ENCODE results near the gene PALM2AKAP2. TPM values are rescaled to one million over a fixed set of nuclear protein-coding genes. Genes with fewer than 3 reads are reported as not detected.

The PALM2AKAP2 gene
- total and polyA plus RNA-seq, 2 donors (not counting 3 experiments of a cell fraction or from before 2014, with no cell fraction given), result 0.01 TPM; not detected in 1

DNA sequence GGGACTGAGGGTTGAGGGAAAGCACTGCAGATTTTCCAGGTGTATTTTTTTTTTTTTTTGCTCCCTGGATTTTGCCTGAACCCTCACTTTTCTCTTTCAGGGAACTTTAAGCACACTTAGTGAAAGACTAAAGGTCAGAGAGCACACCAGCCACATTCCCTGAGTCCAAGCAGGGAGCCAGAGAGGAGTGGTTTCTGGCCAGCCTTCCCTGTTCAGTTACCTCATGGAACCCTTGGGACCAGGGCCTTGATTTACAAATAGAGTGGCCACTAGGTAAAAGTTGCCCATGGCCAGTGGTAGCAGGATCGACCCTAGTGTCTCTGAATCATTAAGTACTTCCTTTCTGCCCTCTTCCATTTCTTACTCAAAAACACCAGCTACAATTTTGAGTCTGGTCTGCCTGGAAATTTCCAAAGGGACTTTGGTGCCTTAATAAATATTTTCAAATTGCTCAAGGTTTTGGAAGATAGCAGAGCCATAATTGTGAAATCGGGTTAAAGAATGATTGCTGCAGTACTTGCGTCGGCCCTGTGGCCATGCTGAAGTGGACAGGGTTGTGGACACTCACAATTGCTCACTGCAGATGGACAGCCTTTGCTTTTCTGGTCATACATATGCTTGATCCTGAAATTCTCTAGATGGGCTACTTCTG lies 14.5 kb downstream of the PALM2AKAP2 start:
- Histone ChIP-seq H3K27ac (ENCODE audit: insufficient read depth, low read depth, low read length) (no peak overlapping the region), H4K20me1 (replicated peaks; ENCODE audit: control insufficient read depth, extremely low read depth, insufficient read depth, low read length) (no peaks in the 10 kb centered on the region), H3K79me2 (ENCODE audit: control insufficient read depth, insufficient read depth, low read length) (no peaks in the 10 kb centered on the region), H3K36me3 (ENCODE audit: control insufficient read depth in 2 of 2, extremely low read depth in 1 of 2, insufficient read depth in 2 of 2, low read length in 2 of 2) (no peaks in the 10 kb centered on the region), H3K9ac (replicated peaks; ENCODE audit: extremely low read depth, insufficient read depth, low read length) (no peak overlapping the region), H3K4me1 (ENCODE audit: control insufficient read depth, extremely low read depth, insufficient read depth, low read length) (no peaks in the 10 kb centered on the region), H3K4me2 (ENCODE audit: insufficient read depth, low read length) (no peak overlapping the region), H2AFZ (ENCODE audit: low read depth, low read length) (no peak overlapping the region), H3K27me3 (ENCODE audit: control insufficient read depth in 2 of 2, insufficient read depth in 2 of 2, low read length in 2 of 2) (peaks cover 0 to 4% of the 10 kb centered on the region in 2 experiments), H3K9me3 (replicated peaks; ENCODE audit: control insufficient read depth, insufficient read depth, low read length) (no peaks in the 10 kb centered on the region), H3K9me1 (replicated peaks; ENCODE audit: control insufficient read depth, extremely low read depth, insufficient read depth, low read length) (no peaks in the 10 kb centered on the region), H3K4me3 (replicated peaks in 1 of 3; ENCODE audit: insufficient read depth in 1 of 3, low read depth in 1 of 3, low read length in 3 of 3) (no peak overlapping the region)
- POLR2A ChIA-PET, result no interaction called here
- intact Hi-C loops (cut with micrococcal nuclease), result no loop called here
- dilution Hi-C loops (cut with MboI; ENCODE audit: extremely low pct_ligation_motif_present, low sequenced_read_pairs), result no loop called here
- CTCF ChIA-PET, result no interaction called here
- no peak for TF ChIP-seq FOS (IDR thresholded peaks at IDR 0.05; ENCODE audit: borderline replicate concordance, insufficient read depth, low read length)
- TF ChIP-seq JUN (IDR thresholded peaks at IDR 0.05; ENCODE audit: borderline replicate concordance, insufficient read depth, insufficient read length, low read depth), result no peak
- TF ChIP-seq EZH2 (IDR thresholded peaks at IDR 0.05; ENCODE audit: borderline replicate concordance, low read depth, low read length, severe bottlenecking), result no peak
- TF ChIP-seq, protein P1, sequence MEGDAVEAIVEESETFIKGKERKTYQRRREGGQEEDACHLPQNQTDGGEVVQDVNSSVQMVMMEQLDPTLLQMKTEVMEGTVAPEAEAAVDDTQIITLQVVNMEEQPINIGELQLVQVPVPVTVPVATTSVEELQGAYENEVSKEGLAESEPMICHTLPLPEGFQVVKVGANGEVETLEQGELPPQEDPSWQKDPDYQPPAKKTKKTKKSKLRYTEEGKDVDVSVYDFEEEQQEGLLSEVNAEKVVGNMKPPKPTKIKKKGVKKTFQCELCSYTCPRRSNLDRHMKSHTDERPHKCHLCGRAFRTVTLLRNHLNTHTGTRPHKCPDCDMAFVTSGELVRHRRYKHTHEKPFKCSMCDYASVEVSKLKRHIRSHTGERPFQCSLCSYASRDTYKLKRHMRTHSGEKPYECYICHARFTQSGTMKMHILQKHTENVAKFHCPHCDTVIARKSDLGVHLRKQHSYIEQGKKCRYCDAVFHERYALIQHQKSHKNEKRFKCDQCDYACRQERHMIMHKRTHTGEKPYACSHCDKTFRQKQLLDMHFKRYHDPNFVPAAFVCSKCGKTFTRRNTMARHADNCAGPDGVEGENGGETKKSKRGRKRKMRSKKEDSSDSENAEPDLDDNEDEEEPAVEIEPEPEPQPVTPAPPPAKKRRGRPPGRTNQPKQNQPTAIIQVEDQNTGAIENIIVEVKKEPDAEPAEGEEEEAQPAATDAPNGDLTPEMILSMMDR (IDR thresholded peaks at IDR 0.05; ENCODE audit: extremely low read depth in 1 of 2, insufficient read depth in 1 of 2, low read depth in 1 of 2, low read length in 2 of 2), result no peak
- no peak for TF ChIP-seq GATA2 (IDR thresholded peaks at IDR 0.05; ENCODE audit: insufficient read depth, insufficient read length, low read depth, low read length)
- TF ChIP-seq POLR2AphosphoS5 (IDR thresholded peaks at IDR 0.05; ENCODE audit: insufficient read depth, low read depth, low read length), result no peak
- TF ChIP-seq POLR2A (IDR thresholded peaks at IDR 0.05; ENCODE audit: low read depth, low read length), result no peak
- TF ChIP-seq, protein P2, sequence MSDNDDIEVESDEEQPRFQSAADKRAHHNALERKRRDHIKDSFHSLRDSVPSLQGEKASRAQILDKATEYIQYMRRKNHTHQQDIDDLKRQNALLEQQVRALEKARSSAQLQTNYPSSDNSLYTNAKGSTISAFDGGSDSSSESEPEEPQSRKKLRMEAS (IDR thresholded peaks at IDR 0.05; ENCODE audit: insufficient read depth, insufficient read length), result no peak
- no peak for TF ChIP-seq MYC (IDR thresholded peaks at IDR 0.05; ENCODE audit: low read depth, low read length)
- FAIRE-seq (no peak), DNase-seq (ENCODE audit: low read depth, low spot score) (no peak)
- no TSS peak for BruUV-seq (replicated peaks)
